ES-I3 (cell line): ENCODE results near the gene TNFRSF8.

Source experiments
- H3K36me3 ChIP-seq: 2 replicates; pipeline ENCODE4 v1.6.1; 2013; ENCODE audit warnings: mild to moderate bottlenecking, low read length, control low read depth, moderate library complexity; ENCODE audit not compliant: insufficient read depth
- H3K4me1 ChIP-seq: 2 replicates; pipeline ENCODE4 v1.6.1; 2013; ENCODE audit warnings: mild to moderate bottlenecking, control low read depth, low read length; ENCODE audit not compliant: insufficient read depth
- H3K9ac ChIP-seq: 2 replicates; pipeline ENCODE4 v1.6.1; 2013; ENCODE audit warnings: low read depth, mild to moderate bottlenecking, low read length, moderate library complexity
- H3K9me3 ChIP-seq: 2 replicates; pipeline ENCODE4 v1.6.1; 2013; ENCODE audit warnings: mild to moderate bottlenecking, low read length, moderate library complexity; ENCODE audit not compliant: control insufficient read depth, insufficient read depth

Gene TNFRSF8

GRCh38 chr1:12136916-12137610, 74.0 kb downstream of the TNFRSF8 start:
- no peak overlapping the region for H3K9ac ChIP-seq
- H3K4me1 ChIP-seq = no peaks in the 10 kb centered on the region
- H3K36me3 ChIP-seq = no peaks in the 10 kb centered on the region; the same call in 1 of the 2 replicates
- no peaks in the 10 kb centered on the region for H3K9me3 ChIP-seq

DNA sequence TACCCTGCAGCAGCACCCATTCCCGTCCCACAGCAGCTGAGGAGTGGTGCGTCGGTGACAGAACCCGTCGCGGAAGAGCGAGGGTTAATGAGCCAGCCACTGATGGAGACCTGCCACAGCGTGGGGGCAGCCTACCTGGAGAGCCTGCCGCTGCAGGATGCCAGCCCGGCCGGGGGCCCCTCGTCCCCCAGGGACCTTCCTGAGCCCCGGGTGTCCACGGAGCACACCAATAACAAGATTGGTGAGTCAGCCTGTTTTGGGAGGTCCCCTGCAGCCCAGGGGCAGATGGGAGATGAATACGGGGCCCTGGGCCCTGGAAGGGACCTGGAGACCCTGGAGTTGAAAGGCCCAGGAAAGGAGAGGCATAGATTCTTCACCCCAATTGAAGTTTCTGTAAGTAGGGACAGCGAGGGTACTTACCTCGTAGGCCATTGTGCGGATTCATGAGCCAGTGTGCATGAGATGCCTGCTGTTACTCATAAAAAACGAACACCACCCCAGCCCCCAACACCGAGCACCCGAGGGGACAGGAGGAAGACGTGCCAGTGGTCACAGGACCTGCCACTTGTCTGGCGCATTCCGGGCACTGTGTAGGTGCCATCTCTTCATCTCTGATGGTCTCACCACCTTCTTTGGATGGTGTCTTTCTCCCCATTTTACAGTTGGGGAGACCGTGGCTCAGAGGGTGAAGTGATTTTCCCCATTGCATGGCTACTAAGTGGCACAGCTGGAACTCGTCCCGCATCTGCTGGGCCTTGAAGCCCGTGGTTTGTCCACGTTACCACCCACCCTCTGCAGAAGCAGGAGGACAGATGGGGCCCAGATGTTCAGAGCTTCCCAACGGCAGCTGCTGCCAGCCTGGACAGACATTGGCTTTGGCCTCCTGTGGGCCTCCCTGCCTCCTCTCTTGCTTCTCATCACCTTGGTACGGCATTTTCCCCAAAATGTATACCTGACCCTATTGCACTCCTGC, 75.4 kb downstream of the TNFRSF8 start:
- no peaks in the 10 kb centered on the region for H3K9me3 ChIP-seq
- no peaks in the 10 kb centered on the region for H3K4me1 ChIP-seq
- H3K9ac ChIP-seq = no peak overlapping the region
- H3K36me3 ChIP-seq = no peaks in the 10 kb centered on the region; the same call in 1 of the 2 replicates

- H3K9ac ChIP-seq = no peak overlapping the region
- H3K36me3 ChIP-seq = no peaks in the 10 kb centered on the region; the same call in 1 of the 2 replicates
- no peaks in the 10 kb centered on the region for H3K9me3 ChIP-seq
- H3K4me1 ChIP-seq = no peaks in the 10 kb centered on the region
These were observed 76.9 kb downstream of the TNFRSF8 start for GRCh38 chr1:12140016-12140415.

- Histone ChIP-seq H3K9ac (no peak overlapping the region), H3K36me3 (no peaks in the 10 kb centered on the region; the same call in 1 of the 2 replicates), H3K4me1 (no peaks in the 10 kb centered on the region), H3K9me3 (no peaks in the 10 kb centered on the region)
These were observed 77.5 kb downstream of the TNFRSF8 start for GRCh38 chr1:12140515-12141162.

GRCh38 chr1:12141163-12141850, 78.2 kb downstream of the TNFRSF8 start:
- H3K36me3 ChIP-seq = no peaks in the 10 kb centered on the region; the same call in 1 of the 2 replicates
- no peaks in the 10 kb centered on the region for H3K4me1 ChIP-seq
- no peak overlapping the region for H3K9ac ChIP-seq
- H3K9me3 ChIP-seq = no peaks in the 10 kb centered on the region

DNA sequence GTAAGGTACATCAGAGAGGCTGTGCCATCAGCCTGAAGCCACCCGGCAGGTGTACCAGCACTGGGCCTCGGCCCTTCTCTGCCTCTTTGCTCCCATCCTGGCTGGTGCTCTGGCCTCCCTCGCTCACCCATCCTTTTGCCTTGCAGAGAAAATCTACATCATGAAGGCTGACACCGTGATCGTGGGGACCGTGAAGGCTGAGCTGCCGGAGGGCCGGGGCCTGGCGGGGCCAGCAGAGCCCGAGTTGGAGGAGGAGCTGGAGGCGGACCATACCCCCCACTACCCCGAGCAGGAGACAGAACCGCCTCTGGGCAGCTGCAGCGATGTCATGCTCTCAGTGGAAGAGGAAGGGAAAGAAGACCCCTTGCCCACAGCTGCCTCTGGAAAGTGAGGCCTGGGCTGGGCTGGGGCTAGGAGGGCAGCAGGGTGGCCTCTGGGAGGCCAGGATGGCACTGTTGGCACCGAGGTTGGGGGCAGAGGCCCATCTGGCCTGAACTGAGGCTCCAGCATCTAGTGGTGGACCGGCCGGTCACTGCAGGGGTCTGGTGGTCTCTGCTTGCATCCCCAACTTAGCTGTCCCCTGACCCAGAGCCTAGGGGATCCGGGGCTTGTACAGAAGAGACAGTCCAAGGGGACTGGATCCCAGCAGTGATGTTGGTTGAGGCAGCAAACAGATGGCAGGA, 79.2 kb downstream of the TNFRSF8 start:
- Histone ChIP-seq H3K9ac (no peak overlapping the region), H3K4me1 (peaks cover 6% of the 10 kb centered on the region; the same call in 1 of the 2 replicates), H3K36me3 (no peaks in the 10 kb centered on the region; the same call in 1 of the 2 replicates), H3K9me3 (no peaks in the 10 kb centered on the region)

GRCh38 chr1:12142891-12143630, 80.0 kb downstream of the TNFRSF8 start:
- Histone ChIP-seq H3K36me3 (no peaks in the 10 kb centered on the region; the same call in 1 of the 2 replicates), H3K9me3 (no peaks in the 10 kb centered on the region), H3K9ac (no peak overlapping the region), H3K4me1 (peaks cover 7% of the 10 kb centered on the region; the same call in 1 of the 2 replicates)

DNA sequence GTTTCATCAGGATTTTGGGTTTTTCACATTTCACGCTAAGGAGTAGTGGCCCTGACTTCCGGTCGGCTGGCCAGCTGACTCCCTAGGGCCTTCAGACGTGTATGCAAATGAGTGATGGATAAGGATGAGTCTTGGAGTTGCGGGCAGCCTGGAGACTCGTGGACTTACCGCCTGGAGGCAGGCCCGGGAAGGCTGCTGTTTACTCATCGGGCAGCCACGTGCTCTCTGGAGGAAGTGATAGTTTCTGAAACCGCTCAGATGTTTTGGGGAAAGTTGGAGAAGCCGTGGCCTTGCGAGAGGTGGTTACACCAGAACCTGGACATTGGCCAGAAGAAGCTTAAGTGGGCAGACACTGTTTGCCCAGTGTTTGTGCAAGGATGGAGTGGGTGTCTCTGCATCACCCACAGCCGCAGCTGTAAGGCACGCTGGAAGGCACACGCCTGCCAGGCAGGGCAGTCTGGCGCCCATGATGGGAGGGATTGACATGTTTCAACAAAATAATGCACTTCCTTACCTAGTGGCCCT, 80.6 kb downstream of the TNFRSF8 start:
- no peak overlapping the region for H3K9ac ChIP-seq
- H3K9me3 ChIP-seq = no peaks in the 10 kb centered on the region
- no peaks in the 10 kb centered on the region; the same call in 1 of the 2 replicates for H3K36me3 ChIP-seq
- peaks cover 7% of the 10 kb centered on the region; the same call in 1 of the 2 replicates for H3K4me1 ChIP-seq

GRCh38 chr1:12144236-12144635, 81.1 kb downstream of the TNFRSF8 start:
- Histone ChIP-seq H3K4me1 (peaks cover 7% of the 10 kb centered on the region; the same call in 1 of the 2 replicates), H3K9ac (no peak overlapping the region), H3K36me3 (no peaks in the 10 kb centered on the region; the same call in 1 of the 2 replicates), H3K9me3 (no peaks in the 10 kb centered on the region; the same call in 1 of the 2 replicates)

DNA sequence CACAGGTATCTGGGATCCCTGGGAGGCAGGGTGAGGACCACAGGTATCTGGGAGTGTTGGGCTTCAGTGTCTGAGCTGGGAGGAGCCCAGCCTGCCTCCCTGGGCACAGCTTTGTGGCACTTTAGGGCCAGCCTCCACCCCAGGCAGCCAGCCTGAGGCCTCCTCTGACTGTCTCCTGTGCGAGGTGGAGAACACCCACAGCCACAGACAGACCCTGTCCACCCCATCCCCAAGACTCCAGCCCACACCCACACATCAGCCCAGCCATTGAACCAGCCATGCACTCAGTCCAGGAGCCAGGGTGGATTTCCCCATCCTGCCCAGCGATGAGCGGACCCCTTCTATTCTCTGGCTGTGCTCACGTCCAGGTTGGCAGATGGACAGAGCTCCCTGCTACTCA, 81.9 kb downstream of the TNFRSF8 start:
- no peak overlapping the region for H3K9ac ChIP-seq
- H3K9me3 ChIP-seq = peaks cover 2% of the 10 kb centered on the region
- H3K36me3 ChIP-seq = no peaks in the 10 kb centered on the region; the same call in 1 of the 2 replicates
- peaks cover 7% of the 10 kb centered on the region; the same call in 1 of the 2 replicates for H3K4me1 ChIP-seq

GRCh38 chr1:12145616-12146342, 82.7 kb downstream of the TNFRSF8 start:
- no peaks in the 10 kb centered on the region; the same call in 1 of the 2 replicates for H3K36me3 ChIP-seq
- H3K4me1 ChIP-seq = peaks cover 7% of the 10 kb centered on the region; the same call in 1 of the 2 replicates
- peaks cover 2% of the 10 kb centered on the region for H3K9me3 ChIP-seq
- no peak overlapping the region for H3K9ac ChIP-seq
